Sigmoid colon (tissue), 4 donors: ENCODE results near the gene PTPRH.

Source experiments
- CTCF ChIP-seq, 4 experiments: fragments of 450-650 bp in 3 of 4; fragments of 200-600 bp in 1 of 4; IDR thresholded peaks; one replicate each; pipeline ENCODE4 v1.5.1; 2016 to 2019; ENCODE audit warnings: antibody characterized with exemption in 4 of 4, mild to moderate bottlenecking in 3 of 4, moderate library complexity in 2 of 4
- EP300 ChIP-seq, 4 donors: sonication (generic); formaldehyde crosslinking; IDR thresholded peaks; one replicate each; pipeline ENCODE4 v1.6.1; 2017; ENCODE audit warnings: antibody characterized with exemption in 4 of 4

- TF ChIP-seq CTCF (IDR thresholded peaks at IDR 0.05) (no peak), EP300 (IDR thresholded peaks at IDR 0.05) (no peak)
Observed at GRCh38 chr19:55161571-55162322, 47.6 kb downstream of the PTPRH start.
